Suppressor macrophage (primary cell): ENCODE data around the gene FBXO36.
A peak's percentile ranks its signal among the peaks of the same experiment; 100 is the strongest.

Experiments
- DNase-seq, 4 experiments: peaks; one replicate each; pipeline ENCODE4 v3.0.0-alpha.2; 2020 to 2022

The FBXO36 gene

GRCh38 chr2:229970406-229970805 lies 48.1 kb downstream of the FBXO36 start:
- no peak for DNase-seq

- DNase-seq: no peak
Observed at GRCh38 chr2:229971298-229971790, 49.0 kb downstream of the FBXO36 start.

GRCh38 chr2:229974266-229974665 lies 52.0 kb downstream of the FBXO36 start:
- DNase-seq: no peak

GRCh38 chr2:229980431-229981184 lies 58.3 kb downstream of the FBXO36 start:
- peak in 2 of 4 experiments; percentile 6 to 20 for DNase-seq

- peak; percentile 27 to 60 (median 37) for DNase-seq
Observed at GRCh38 chr2:229993236-229993635, 70.9 kb downstream of the FBXO36 start.

GRCh38 chr2:229996320-229996719 lies 74.0 kb downstream of the FBXO36 start:
- DNase-seq: no peak

GRCh38 chr2:229997565-229997964 lies 75.3 kb downstream of the FBXO36 start:
- DNase-seq: no peak

GRCh38 chr2:230000118-230000841 lies 78.0 kb downstream of the FBXO36 start:
- peak in 1 of 4 experiments; percentile 14 for DNase-seq

GRCh38 chr2:230007931-230008707 lies 85.8 kb downstream of the FBXO36 start:
- peak; percentile 78 to 90 (median 89) for DNase-seq

GRCh38 chr2:230008708-230009066 lies 86.4 kb downstream of the FBXO36 start:
- DNase-seq: peak in 2 of 4 experiments; percentile 19 to 24

GRCh38 chr2:230010501-230010900 lies 88.2 kb downstream of the FBXO36 start:
- DNase-seq: no peak

- DNase-seq: no peak
Observed at GRCh38 chr2:230011617-230012016, 89.3 kb downstream of the FBXO36 start.

- no peak for DNase-seq
Observed at GRCh38 chr2:230012267-230012884, 90.1 kb downstream of the FBXO36 start.

GRCh38 chr2:230016844-230017243 lies 94.5 kb downstream of the FBXO36 start:
- DNase-seq: no peak

GRCh38 chr2:230018153-230018552 lies 95.8 kb downstream of the FBXO36 start:
- DNase-seq: peak; percentile 9 to 64 (median 39)

- no peak for DNase-seq
Observed at GRCh38 chr2:230019742-230020141, 97.4 kb downstream of the FBXO36 start.

GRCh38 chr2:230023313-230023712 lies 101.0 kb downstream of the FBXO36 start:
- DNase-seq: no peak

- no peak for DNase-seq
Observed at GRCh38 chr2:230042195-230042594, 119.9 kb downstream of the FBXO36 start.

- no peak for DNase-seq
Observed at GRCh38 chr2:230043025-230043424, 120.7 kb downstream of the FBXO36 start.

- DNase-seq: no peak
Observed at GRCh38 chr2:230043461-230043860, 121.2 kb downstream of the FBXO36 start.

GRCh38 chr2:230046491-230046890 lies 124.2 kb downstream of the FBXO36 start:
- no peak for DNase-seq

GRCh38 chr2:230048010-230048671 lies 125.8 kb downstream of the FBXO36 start:
- no peak for DNase-seq
